NCI-H82 treated with DMSO at 0.1 percent for 48 hours (cell line): ENCODE results near the gene TEAD4.

ENCODE experiments used
- DNase-seq: peaks from one replicate; lab custom pipeline; 2025; ENCODE audit not compliant: unreplicated experiment; lab: John Stamatoyannopoulos, UW

TEAD4 gene

GRCh38 chr12:2959192-2959504, at the start of gene TEAD4:
TSS of gene TEAD4 (plus strand) at chr12:2959397.
- peak; percentile 53 for DNase-seq

GRCh38 chr12:2912216-2912575, 47.0 kb upstream of the TEAD4 start:
- no peak for DNase-seq

- no peak for DNase-seq
Measured at GRCh38 chr12:2919249-2919648, 39.9 kb upstream of the TEAD4 start.

- no peak for DNase-seq
Measured at GRCh38 chr12:2922329-2922728, 36.9 kb upstream of the TEAD4 start.

GRCh38 chr12:2923057-2923456, 36.1 kb upstream of the TEAD4 start:
- no peak for DNase-seq

- no peak for DNase-seq
Measured at GRCh38 chr12:2924019-2924418, 35.2 kb upstream of the TEAD4 start.

GRCh38 chr12:2925322-2925995, 33.7 kb upstream of the TEAD4 start:
- DNase-seq: no peak

- no peak for DNase-seq
Measured at GRCh38 chr12:2930865-2931264, 28.3 kb upstream of the TEAD4 start.

- no peak for DNase-seq
Measured at GRCh38 chr12:2933586-2933985, 25.6 kb upstream of the TEAD4 start.

GRCh38 chr12:2934371-2934770, 24.8 kb upstream of the TEAD4 start:
- no peak for DNase-seq

GRCh38 chr12:2936301-2936700, 22.9 kb upstream of the TEAD4 start:
- DNase-seq: no peak

- no peak for DNase-seq
Measured at GRCh38 chr12:2937500-2937899, 21.7 kb upstream of the TEAD4 start.

GRCh38 chr12:2939191-2939590, 20.0 kb upstream of the TEAD4 start:
- DNase-seq: no peak

- no peak for DNase-seq
Measured at GRCh38 chr12:2940564-2940963, 18.6 kb upstream of the TEAD4 start.

- DNase-seq: no peak
Measured at GRCh38 chr12:2941524-2941923, 17.7 kb upstream of the TEAD4 start.

GRCh38 chr12:2944401-2945047, 14.7 kb upstream of the TEAD4 start:
- no peak for DNase-seq

GRCh38 chr12:2949411-2949810, 9.8 kb upstream of the TEAD4 start:
- DNase-seq: no peak

- no peak for DNase-seq
Measured at GRCh38 chr12:2955888-2956287, 3.3 kb upstream of the TEAD4 start.

GRCh38 chr12:2957816-2958431, 1.3 kb upstream of the TEAD4 start:
- no peak for DNase-seq

GRCh38 chr12:2958432-2959191, 585 bp upstream of the TEAD4 start:
- peak; percentile 55 for DNase-seq

- no peak for DNase-seq
Measured at GRCh38 chr12:2959505-2960389, 550 bp downstream of the TEAD4 start.
